HG03575 (cell line): ENCODE results near the gene NBPF1.
"Not testable (repeated sequence)": the region's sequence is repeated elsewhere in the genome, so short reads cannot be mapped to it uniquely, and the experiment has no call there.

Source experiments
- ATAC-seq: cut with Tn5 transposase; IDR thresholded peaks from one replicate; pipeline ENCODE4 v1.9.1; 2021; ENCODE audit not compliant: unreplicated experiment, insufficient number of reproducible peaks, low FRiP score; ENCODE audit errors: extremely low read depth

Gene NBPF1

DNA sequence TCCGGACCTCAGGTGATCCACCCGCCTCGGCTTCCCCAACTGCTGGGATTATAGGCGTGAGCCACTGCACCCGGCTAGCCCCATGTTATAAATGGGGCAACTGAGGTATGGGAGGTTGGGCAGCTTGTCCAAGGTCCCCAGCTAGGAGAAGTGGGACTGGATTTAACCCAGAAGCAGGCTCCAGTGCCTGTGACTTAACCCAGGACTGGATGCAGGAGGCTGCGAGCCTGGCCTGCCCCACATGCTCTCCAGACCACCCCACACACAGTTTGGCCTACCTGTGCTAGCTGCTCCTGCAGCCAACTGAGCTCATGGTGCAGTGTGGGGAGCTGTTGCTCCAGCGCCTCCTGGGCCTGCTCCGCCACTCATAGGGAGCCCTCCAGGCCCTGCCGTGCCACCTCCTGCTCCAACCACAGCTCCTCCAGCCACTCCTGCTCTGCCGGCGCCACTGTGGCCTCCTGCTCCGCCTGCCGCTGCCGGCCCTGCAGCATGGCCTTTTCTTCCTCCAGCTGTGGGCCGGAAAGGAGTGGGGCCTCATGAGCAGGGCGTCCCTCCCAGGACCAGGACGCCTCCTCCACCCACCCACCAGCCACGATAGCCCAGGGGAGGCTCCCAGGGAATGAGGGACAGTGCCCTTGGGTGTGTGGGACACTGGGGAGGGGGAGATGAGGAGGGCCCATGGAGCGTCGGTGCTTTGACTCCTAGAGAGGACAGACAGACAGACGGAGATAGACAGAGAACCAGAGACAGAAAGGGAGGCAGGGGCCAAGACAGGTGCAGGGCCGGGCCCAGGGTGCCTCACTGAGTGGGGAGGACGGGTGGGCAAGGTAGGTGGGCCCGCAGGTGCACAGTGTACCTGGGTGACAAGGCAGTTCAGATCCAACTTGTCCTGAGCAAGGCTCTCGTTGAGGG lies 12.4 kb upstream of the NBPF1 start:
- no peak for ATAC-seq

DNA sequence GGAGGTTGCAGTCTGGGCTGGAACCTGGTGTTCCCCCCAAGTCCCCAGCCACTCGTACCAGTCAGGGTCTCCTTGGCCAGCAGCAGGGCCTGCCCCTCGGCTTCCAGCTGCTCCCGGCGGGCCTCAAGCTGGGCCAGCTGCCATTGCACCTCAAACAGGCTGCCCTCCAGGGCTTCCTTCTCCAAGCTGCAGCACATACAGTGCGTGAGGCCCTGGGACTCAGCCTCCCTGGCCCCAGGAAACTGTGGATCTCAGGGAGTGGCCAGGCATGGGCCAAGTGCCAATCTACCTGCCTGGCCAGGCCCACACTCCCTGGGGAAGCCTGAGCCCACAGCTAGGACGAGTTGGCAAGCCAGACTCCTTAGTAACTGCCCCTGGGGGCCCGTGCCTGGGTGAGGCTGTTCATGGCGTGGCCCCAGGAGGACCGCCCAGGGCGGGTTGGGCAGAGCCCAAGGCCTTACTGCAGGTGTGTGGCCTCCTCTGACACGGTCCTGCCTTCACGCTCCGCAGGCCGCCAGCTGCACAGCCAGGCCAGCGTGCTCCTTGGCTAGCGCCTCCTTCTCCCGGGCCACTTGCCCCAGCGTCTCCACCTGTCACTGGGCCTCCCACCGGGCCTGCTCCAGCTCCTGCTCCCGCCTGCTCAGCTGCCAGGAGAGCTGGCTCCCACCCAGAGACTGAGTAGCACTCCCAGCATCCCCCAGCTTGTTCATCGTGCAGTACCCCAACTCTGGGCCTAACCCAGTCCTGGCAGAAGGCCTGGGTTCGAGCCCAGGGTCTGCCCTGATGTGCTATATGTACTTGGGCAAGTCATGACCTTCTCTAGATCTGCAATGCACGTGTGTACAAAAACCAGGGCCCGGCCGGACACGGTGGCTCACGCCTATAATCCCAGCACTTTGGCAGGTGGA lies 10.7 kb upstream of the NBPF1 start:
- ATAC-seq = not testable (repeated sequence)

DNA sequence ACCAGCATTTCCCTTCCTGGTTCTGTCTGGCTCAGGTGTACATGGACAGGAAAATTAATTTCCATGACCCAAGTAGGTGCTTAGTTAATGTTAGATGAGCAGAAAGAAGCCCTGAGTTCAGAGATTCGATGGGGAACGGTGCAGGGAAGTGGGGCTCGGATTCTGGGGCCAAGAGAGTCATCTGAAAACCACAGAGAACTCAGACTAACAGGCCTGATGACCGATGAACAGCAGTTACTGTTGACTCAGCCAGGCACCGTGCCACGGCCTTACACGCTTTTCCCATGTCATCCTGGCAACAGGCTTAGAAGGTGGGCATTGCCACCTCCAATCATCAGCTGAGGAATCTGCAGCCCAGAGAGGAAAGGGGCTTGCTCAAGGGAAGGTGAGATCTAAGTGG lies 10.0 kb upstream of the NBPF1 start:
- ATAC-seq = not testable (repeated sequence)

DNA sequence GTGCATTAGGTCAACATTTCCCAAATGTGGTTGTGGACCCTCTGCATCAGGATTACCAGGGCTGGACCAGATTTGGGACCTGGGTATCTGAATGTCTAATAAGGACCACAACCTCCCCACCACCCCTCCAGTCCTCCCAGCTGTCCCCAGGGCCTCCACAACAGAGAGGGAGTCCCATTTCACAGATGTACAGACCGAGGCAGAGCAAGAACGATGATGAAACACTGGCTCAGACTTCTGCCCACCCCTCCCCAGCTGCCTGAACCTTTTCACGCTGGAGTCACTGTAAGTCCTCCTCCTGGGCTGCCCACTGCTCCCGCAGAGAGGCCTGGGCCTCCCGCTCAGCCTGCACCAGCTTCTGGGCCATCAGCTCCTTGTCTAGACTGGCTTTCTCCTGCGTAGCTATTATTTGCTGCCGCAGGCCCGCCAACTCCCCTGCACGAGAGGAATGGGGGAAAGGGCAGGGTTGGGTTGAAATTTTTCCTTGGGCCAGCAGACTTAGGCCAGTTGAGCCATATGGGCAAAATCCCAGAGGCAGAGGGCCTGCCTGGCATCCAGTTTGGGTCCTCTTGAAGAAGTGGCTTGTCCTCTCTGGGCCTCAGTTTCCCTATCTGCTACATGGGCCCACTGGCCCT lies 8.4 kb upstream of the NBPF1 start:
- ATAC-seq = not testable (repeated sequence)

DNA sequence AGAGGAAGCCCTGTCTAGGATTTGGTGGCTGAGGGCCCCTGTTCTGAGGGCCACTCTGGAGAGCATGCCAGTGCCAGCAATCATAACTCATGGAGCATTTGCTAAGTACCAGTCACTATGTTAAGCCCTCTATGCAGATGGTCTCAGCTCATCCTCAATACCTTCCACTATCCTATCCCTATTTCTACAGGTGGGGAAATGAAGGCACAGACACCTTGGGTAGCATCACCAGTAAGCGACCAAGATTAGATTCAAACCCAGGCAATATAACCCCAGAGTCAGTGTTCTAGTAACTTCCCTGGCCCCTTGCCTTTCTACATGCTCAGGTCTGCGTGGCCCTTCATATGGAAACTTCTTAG lies 7.9 kb upstream of the NBPF1 start:
- ATAC-seq = no peak

DNA sequence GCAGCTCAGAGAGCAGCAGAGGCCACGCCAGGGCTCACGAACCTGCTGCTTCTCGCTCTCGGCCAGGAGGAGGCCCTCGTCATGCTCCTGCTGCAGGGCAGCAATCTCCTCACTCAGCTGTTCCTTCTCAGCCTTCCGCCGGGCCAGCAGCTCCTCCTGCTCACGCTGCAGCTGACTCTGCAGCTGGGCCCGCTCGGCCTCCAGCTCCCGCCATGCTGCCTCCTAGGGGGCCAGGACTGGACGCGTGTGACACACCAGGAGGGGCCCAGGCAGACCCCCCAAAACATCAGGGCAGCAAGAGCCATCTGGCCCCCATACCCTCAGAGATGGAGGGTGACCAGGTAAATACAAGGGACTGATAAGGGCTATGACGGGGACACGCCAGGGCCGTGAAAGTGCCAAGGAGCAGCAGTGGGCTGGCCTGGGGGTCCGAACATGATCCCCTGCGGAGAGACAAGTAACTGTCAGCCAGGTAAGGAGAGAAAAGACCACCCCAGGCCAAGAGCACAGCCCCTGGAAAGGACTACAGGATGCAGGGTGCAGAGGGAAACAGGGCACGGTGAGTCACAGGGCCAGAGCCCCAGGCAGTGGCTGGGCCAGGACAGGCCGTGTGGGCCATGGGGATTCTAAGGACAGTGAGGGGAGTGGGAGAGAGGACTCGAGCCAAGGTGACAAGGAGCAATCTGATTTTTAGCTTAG lies 6.6 kb upstream of the NBPF1 start:
- ATAC-seq = not testable (repeated sequence)

DNA sequence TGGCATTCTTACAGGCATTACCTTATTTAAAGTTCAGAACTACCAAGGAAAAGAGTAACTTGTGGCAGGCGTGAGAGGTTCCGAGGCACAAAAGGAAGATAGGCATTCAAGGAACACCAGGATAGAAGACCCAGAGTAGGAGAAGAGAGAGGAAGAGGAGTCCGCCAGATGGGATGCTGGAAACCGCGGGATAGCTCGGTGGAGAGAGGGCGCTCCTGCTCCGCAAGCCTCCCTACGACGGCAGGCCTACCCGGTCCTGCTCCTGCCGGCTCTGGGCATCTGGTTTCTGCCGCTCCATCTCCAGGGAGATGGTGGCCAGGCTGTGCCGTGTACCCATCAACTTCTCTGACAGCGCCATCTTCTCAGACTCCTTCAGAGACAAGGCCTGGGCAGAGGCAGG lies 5.4 kb upstream of the NBPF1 start:
- ATAC-seq = no peak

DNA sequence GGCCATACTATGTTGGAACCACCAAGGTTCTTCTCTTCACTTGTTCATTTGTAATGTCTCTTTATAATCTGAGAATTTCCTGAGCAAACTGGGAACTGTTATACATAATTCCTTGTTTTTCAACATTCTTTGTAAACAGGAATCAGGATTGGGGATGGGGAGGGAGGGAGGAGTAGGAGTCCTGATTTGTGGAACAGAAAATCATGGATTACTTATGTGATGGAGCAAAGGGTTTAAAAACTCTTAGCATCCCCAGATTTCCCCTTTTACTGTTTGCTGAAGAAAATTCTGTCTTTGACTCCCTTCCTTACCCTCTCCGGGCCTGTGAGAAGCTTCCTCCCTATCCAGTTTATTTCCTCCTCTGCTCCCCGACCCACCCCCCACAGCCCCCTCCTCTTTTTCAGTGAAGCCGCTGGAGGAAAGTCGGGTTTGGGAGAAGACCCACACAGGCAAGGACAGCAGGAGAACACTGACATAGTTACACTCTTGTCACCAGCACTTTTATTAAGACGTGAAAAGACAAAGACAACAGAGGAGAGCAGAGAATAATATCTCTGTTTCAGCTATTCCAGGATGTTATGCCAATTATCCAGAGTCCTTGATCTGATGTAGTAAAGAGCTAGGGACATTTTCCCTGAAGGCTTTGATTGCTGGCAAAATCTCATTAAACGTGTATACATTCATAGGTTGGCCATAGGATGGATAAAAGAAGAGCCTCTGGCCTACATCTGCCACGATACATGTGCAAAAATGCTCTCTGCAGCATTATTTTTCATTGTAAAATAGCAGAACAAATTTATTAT lies 4.6 kb upstream of the NBPF1 start:
- ATAC-seq = no peak

DNA sequence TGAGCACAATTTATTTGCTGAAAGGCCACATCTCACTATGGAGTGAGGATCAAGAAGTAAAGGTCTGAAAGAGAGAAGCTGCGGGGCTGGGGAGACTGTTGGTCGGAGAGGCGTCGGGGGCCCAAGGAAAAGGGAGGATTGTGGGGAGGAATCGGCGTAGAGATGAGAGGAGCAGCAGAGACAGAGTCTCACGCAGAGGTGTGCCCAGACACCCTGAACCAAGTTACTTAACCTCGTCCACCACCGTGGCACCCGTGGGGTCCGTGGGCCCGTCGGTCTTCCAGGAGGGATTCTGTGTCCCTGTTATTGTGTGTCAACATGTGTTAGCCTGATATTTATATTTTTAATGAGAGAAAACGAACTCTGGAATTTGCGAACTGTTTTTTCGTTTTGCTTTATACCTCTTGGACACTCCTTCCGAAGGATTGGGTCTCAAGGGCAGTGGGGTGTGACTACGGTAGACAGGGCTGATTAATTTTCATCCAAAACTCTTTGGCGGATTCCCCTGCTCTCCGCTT lies 3.8 kb upstream of the NBPF1 start:
- ATAC-seq = no peak

DNA sequence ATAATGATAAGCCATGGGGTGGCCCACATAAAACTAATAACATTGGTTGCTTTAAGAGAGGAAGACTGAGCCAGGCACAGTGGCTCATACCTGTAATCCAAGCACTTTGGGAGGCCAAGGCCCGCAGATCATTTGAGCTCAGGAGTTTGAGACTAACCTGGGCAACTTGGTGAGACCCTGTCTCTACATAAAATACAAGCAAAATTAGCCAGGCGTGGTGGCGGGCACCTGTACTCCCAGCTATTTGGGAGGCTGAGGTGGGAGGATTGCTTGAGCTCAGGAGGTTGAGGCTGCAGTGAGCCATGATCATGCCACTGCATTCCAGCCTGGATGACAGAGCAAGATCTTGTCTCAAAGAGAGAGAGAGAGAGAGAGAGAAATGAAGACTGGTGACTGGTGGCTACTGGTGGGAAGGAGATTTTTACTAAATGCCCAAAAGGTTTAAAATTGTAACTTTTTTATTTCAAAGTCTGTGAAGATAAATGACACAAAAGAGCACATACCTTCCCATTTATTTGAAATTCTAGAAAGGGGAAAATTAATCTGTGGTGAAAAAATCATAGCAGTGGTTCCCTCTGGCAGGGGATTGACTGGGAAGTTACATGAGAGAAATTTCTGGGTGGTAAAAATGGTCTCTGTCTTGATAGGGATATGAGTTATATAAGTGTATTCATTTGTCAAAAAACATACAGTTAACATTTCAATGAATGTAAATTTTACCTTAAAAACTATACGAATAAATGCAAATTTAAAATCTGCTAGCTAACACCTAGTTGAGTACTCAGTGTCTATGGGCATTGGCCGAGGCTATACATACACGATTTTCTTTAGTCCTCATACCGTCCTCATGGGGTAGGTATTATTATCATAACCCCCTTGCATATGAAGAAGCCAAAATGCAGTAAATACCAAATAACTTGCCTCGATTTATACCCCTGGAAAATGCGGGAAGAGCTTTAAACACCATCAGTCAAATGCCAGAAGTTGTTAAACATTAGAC lies 2.2 kb upstream of the NBPF1 start:
- ATAC-seq = no peak

DNA sequence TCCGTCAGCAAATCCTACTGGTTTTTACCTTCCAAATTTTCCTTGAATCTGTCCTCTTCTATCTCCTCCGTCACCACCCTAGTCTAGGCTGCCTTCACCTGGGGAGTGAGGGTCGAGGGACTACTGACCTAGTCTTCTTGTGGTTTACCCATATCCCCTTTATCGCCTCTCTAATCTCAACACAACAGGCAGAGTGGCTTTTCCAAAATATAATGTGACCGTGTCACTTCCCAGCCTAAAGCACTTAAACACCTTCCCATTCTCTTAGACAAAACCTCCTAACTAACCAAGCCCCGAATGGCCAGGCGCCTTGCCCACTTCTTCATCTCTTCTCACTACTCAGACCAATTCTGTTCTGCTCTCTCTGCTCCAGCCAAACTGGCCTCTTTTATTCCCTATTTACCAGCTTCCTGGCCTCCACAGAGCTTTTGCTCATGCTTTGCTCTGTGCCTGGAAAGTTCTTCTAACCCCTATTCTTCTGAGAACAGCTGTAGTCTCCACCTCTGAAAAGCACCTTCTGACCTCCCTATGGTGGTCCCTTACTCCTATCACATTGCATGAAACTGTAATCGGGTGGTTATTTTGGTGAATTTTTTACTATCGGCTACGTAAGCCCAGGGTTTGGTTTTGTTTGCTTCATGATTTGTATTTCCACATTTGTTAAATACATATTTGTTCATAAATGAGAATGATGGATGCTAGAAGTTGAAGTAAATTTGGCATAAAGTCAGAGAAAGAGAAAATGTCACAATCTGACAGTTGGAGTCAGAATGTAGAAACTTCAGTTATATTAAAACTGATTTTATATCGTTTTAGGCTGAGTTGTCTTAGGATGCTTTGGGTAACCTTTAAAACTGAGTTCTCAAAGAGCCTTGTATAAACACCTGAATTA lies 1.2 kb upstream of the NBPF1 start:
- ATAC-seq = no peak

DNA sequence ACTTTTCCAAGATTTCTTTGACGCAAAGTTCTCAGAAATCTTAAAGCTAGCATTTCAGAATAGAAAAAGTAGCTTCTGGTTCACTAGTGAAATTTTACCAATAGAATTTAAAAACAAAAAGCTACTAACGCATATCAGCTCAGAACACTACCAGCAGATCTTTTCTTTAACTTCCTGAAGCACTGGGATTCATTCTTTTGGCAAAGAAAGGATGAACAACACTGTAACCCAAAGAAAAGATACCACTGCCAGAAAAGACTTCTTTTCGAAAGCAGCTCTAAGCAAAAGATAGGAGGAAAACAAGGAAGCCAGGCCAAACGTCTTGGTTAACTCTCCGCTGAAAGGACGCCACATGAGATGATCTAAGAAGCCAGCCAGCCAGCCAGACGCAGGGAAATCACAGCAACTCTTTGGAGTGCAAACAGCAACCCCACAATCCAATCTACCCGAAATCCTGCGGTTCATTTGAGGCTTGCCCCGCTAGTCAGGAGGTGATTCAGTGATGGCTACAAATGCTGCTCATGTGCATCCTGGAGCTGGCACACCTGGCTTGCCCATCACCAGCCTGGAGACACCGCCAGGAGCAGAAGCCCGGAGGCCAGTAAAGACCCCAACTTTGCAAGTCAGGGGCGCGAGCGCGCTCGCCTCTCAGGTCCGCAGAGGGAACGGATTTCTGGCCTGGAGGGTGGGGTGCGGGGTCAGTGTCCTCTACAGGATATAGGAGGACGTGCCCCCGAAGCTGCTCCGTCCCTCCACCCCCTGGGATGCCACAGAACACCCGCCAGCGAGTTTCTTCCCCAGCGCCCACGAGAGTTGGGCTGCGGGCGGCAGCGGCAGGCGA lies 812 bp downstream of the NBPF1 start:
- ATAC-seq = no peak

DNA sequence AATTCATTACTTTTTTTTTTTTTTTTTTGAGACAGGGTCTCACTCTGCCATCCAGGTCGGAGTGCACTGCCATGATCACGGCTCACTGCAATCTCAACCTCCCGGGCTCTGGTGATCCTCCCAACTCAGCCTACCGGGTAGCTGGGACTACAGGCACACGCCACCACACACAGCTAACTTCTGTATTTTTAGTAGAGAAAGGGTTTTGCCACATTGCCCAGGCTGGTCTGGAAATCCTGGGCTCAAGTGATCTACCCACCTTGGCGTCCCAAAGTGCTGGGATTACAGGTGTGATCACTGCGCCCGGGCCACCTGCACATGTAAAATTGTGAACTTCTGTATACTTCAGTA lies 1.4 kb downstream of the NBPF1 start:
- not testable (repeated sequence) for ATAC-seq

DNA sequence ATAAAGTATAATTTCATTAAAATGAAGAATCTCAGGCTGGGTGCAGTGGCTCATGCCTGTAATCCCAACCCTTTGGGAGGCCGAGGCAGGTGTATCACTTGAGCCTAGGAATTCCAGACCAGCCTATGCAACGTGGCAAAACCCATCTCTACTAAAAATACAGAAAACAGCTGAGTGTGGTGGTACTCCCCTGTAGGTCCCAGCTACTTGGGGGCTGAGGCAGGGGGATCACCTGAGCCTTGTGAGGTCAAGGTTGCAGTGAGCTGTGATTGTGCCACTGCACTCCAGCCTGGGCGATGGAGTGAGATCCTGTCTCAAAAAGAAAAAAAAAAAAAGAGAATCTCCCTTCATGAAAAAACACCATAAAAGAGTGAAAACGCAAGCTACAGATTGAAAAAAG lies 2.2 kb downstream of the NBPF1 start:
- ATAC-seq = not testable (repeated sequence)

DNA sequence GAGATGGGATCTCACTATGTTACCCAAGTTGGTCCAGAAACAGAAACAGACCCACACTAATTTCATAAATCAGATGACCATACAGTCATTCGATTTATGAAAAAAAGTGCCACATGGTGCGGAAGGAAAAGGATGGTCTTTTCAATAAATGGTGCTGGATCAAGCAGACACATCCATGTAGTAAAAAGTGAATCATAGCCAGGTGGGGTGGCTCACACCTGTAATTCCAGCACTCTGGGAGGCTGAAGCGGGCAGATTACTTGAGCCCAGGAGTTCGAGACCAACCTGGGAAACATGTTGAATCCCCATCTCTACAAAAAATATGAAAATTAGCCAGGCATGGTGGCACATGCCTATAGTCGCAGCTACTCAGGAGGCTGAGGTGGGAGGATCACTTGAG lies 2.8 kb downstream of the NBPF1 start:
- ATAC-seq = not testable (repeated sequence)
